OCI-LY3 (cell line): ENCODE measurements around the gene ANKIB1.

Experiments used
- H2AFZ ChIP-seq: fragments of 200-600, 300-600 bp; shearing (Covaris generic); 2 replicates; pipeline ENCODE4 v1.6.0; 2014; ENCODE audit warnings: antibody characterized with exemption, low read depth, low read length
- H3K27ac ChIP-seq: fragments of 200-600, 300-600 bp; sonication (generic); 2 replicates; pipeline ENCODE4 v1.5.1; 2014; ENCODE audit warnings: mild to moderate bottlenecking, low read length, moderate library complexity, mixed read lengths
- H3K27me3 ChIP-seq: fragments of 200-600, 300-600 bp; sonication (generic); 2 replicates; pipeline ENCODE4 v1.6.1; 2014; ENCODE audit warnings: low read depth, low read length, mixed read lengths
- H3K36me3 ChIP-seq: fragments of 200-600, 300-600 bp; sonication (generic); replicated peaks from 2 replicates; pipeline ENCODE3; 2014; ENCODE audit warnings: low read depth, low read length, mixed read lengths
- H3K4me1 ChIP-seq: fragments of 300-600, 200-600 bp; sonication (generic); 2 replicates; pipeline ENCODE4 v1.6.1; 2014; ENCODE audit warnings: low read length, mixed read lengths
- H3K4me2 ChIP-seq: fragments of 200-600, 300-600 bp; sonication (generic); 2 replicates; pipeline ENCODE4 v1.6.1; 2014; ENCODE audit warnings: low read length, mixed read lengths
- H3K4me3 ChIP-seq: fragments of 300-600, 200-600 bp; sonication (generic); 2 replicates; pipeline ENCODE4 v1.5.1; 2014; ENCODE audit warnings: antibody characterized with exemption, mild to moderate bottlenecking, low read length, moderate library complexity
- H3K79me2 ChIP-seq: fragments of 300-600, 200-600 bp; shearing (Covaris generic); 2 replicates; pipeline ENCODE4 v1.6.1; 2014; ENCODE audit warnings: mild to moderate bottlenecking, low read length, mixed read lengths
- H3K9ac ChIP-seq: fragments of 300-600, 200-600 bp; shearing (Covaris generic); 2 replicates; pipeline ENCODE4 v1.6.0; 2014; ENCODE audit warnings: mild to moderate bottlenecking, low read length, moderate library complexity
- H3K9me3 ChIP-seq: fragments of 200-600, 300-600 bp; shearing (Covaris generic); 2 replicates; pipeline ENCODE4 v1.6.1; 2014; ENCODE audit warnings: low read length, mixed read lengths; ENCODE audit not compliant: insufficient read depth
- H4K20me1 ChIP-seq: fragments of 200-600, 300-600 bp; sonication (generic); 2 replicates; pipeline ENCODE4 v1.6.1; 2016; ENCODE audit warnings: low read length, mixed read lengths; ENCODE audit not compliant: insufficient read depth
- CTCF ChIP-seq: fragments of 200-600, 300-600 bp; sonication (generic); IDR thresholded peaks from 2 replicates; pipeline ENCODE4 v1.5.1; 2014; ENCODE audit warnings: antibody characterized with exemption, low read length, low read depth
- EZH2phosphoT487 ChIP-seq: fragments of 200-600 bp; shearing (Covaris generic); IDR thresholded peaks from 2 replicates; pipeline ENCODE4 v1.6.1; 2018; ENCODE audit warnings: antibody characterized with exemption, mixed run types, low read depth

Gene ANKIB1

GRCh38 chr7:92366730-92367129, 121.0 kb downstream of the ANKIB1 start:
- TF ChIP-seq EZH2phosphoT487 (no peak), CTCF (no peak)
- Histone ChIP-seq H4K20me1 (0 out of 2 replicates have a peak, but pooled peaks cover 2% of the 10 kb centered on the region), H2AFZ (no peak overlapping the region), H3K4me3 (no peak overlapping the region), H3K4me2 (no peak overlapping the region), H3K9ac (no peak overlapping the region), H3K4me1 (no peaks in the 10 kb centered on the region), H3K79me2 (no peaks in the 10 kb centered on the region), H3K36me3 (peaks cover 5% of the 10 kb centered on the region), H3K27ac (no peak overlapping the region), H3K9me3 (no peaks in the 10 kb centered on the region), H3K27me3 (no peaks in the 10 kb centered on the region)

GRCh38 chr7:92368741-92369140, 123.0 kb downstream of the ANKIB1 start:
- no peak overlapping the region for H2AFZ ChIP-seq
- H3K4me3 ChIP-seq = no peak overlapping the region
- no peak overlapping the region for H3K4me2 ChIP-seq
- TF ChIP-seq EZH2phosphoT487 (no peak), CTCF (no peak)
- H3K36me3 ChIP-seq = no peaks in the 10 kb centered on the region
- no peak overlapping the region for H3K9ac ChIP-seq
- H3K9me3 ChIP-seq = no peaks in the 10 kb centered on the region
- H3K4me1 ChIP-seq = no peaks in the 10 kb centered on the region
- H3K79me2 ChIP-seq = no peaks in the 10 kb centered on the region
- 0 out of 2 replicates have a peak, but pooled peaks cover 2% of the 10 kb centered on the region for H4K20me1 ChIP-seq
- no peaks in the 10 kb centered on the region for H3K27me3 ChIP-seq
- H3K27ac ChIP-seq = no peak overlapping the region

- Histone ChIP-seq H3K27me3 (no peaks in the 10 kb centered on the region), H3K79me2 (no peaks in the 10 kb centered on the region), H2AFZ (no peak overlapping the region), H3K4me2 (no peak overlapping the region), H3K36me3 (peaks cover 3% of the 10 kb centered on the region), H3K9ac (no peak overlapping the region), H4K20me1 (0 out of 2 replicates have a peak, but pooled peaks cover 2% of the 10 kb centered on the region), H3K4me3 (no peak overlapping the region), H3K27ac (no peak overlapping the region), H3K9me3 (no peaks in the 10 kb centered on the region), H3K4me1 (peaks cover 5% of the 10 kb centered on the region)
- no peak for TF ChIP-seq CTCF
- no peak for TF ChIP-seq EZH2phosphoT487
Measured at GRCh38 chr7:92375013-92375412, 129.2 kb downstream of the ANKIB1 start.

GRCh38 chr7:92391071-92391470, 145.3 kb downstream of the ANKIB1 start:
- no peaks in the 10 kb centered on the region for H3K79me2 ChIP-seq
- no peaks in the 10 kb centered on the region for H3K9me3 ChIP-seq
- no peak overlapping the region for H2AFZ ChIP-seq
- H3K4me2 ChIP-seq = no peak overlapping the region
- H3K27me3 ChIP-seq = no peaks in the 10 kb centered on the region
- no peak overlapping the region for H3K9ac ChIP-seq
- no peaks in the 10 kb centered on the region for H4K20me1 ChIP-seq
- H3K4me3 ChIP-seq = no peak overlapping the region
- H3K27ac ChIP-seq = no peak overlapping the region
- H3K36me3 ChIP-seq = peaks cover 7% of the 10 kb centered on the region
- TF ChIP-seq CTCF (no peak), EZH2phosphoT487 (no peak)
- H3K4me1 ChIP-seq = no peaks in the 10 kb centered on the region
